HFF-Myc (cell line): ENCODE measurements around the gene HOXC9.
A peak's percentile ranks its signal among the peaks of the same experiment; 100 is the strongest.

Experiments used
- DNase-seq: peaks from one replicate; pipeline ENCODE4 v3.0.0-alpha.2; 2011; ENCODE audit warnings: low read depth; ENCODE audit errors: extremely low read depth
- H3K4me3 ChIP-seq: replicated peaks from 2 replicates; pipeline ENCODE4 v1.5.1; 2011; ENCODE audit warnings: low read depth, mild to moderate bottlenecking, control low read depth, low read length
- CTCF ChIP-seq: IDR thresholded peaks from 2 replicates; pipeline ENCODE4 v1.5.1; 2012; ENCODE audit warnings: mild to moderate bottlenecking, low read depth, low read length, control low read depth; ENCODE audit errors: missing control alignments

HOXC9 gene

GRCh38 chr12:53998900-53999236 lies 1.1 kb upstream of the HOXC9 start:
- DNase-seq = no peak
- TF ChIP-seq CTCF = no peak
- H3K4me3 ChIP-seq = peak overlapping the region; percentile 67

- H3K4me3 ChIP-seq = peak overlapping the region; percentile 67
- DNase-seq = peak; percentile 42
- TF ChIP-seq CTCF = no peak
These were observed 324 bp upstream of the HOXC9 start for GRCh38 chr12:53999559-54000115.

- peak overlapping the region; percentile 67 for H3K4me3 ChIP-seq
- no peak for TF ChIP-seq CTCF
- DNase-seq = no peak
These were observed 1.6 kb downstream of the HOXC9 start for GRCh38 chr12:54001283-54002187.

- no peak overlapping the region for H3K4me3 ChIP-seq
- no peak for TF ChIP-seq CTCF
- DNase-seq = no peak
These were observed 2.4 kb downstream of the HOXC9 start for GRCh38 chr12:54002278-54002914.

GRCh38 chr12:54002915-54003389 lies 3.0 kb downstream of the HOXC9 start:
- H3K4me3 ChIP-seq = no peak overlapping the region
- no peak for TF ChIP-seq CTCF
- no peak for DNase-seq

- DNase-seq = no peak
- no peak for TF ChIP-seq CTCF
- no peak overlapping the region for H3K4me3 ChIP-seq
These were observed 3.7 kb downstream of the HOXC9 start for GRCh38 chr12:54003625-54004024.
